ENCODE measurements around the gene RIMS4. TPM values are rescaled to one million over a fixed set of nuclear protein-coding genes. Genes with fewer than 3 reads are reported as not detected.

RIMS4 gene
- total and polyA plus RNA-seq, 9 of the 15 experiments (the other 6 are each of a cell fraction or from before 2014, with no cell fraction given), result 0.04 TPM; not detected in 8

GRCh38 chr20:44752099-44752931, 58.0 kb downstream of the RIMS4 start (continued):
- TF ChIP-seq CEBPG (CRISPR knock-in tag; IDR thresholded peaks at IDR 0.05) (no peak; the same call in 1 of the 2 replicates), CEBPG (tag; conservative IDR thresholded peaks at IDR 0.05 in 1 of 2, IDR thresholded peaks at IDR 0.05 in 1 of 2) (peak in 1 of 2 experiments; percentile 35; a peak in 1 of 4 replicates), LARP7 (IDR thresholded peaks at IDR 0.05) (no peak), ATF3 (IDR thresholded peaks at IDR 0.05) (peak; percentile 33; the same call in 1 of the 2 replicates), ATF3 (CRISPR knock-in tag; conservative IDR thresholded peaks at IDR 0.05) (no peak), HEY1 (CRISPR knock-in tag; IDR thresholded peaks at IDR 0.05; ENCODE audit: borderline replicate concordance) (no peak), LEF1 (IDR thresholded peaks at IDR 0.05) (no peak), CHD4 (IDR thresholded peaks at IDR 0.05; ENCODE audit: insufficient read depth, insufficient replicate concordance, low read depth, low read length, poor library complexity, severe bottlenecking) (no peak), MLLT1 (IDR thresholded peaks at IDR 0.05) (no peak), HMG20B (CRISPR knock-in tag; IDR thresholded peaks at IDR 0.05) (no peak), ESRRA (IDR thresholded peaks at IDR 0.05; ENCODE audit: borderline replicate concordance, low read depth) (peak; percentile 67), PTRF (tag; IDR thresholded peaks at IDR 0.05) (no peak)
